Mesenchymal stem cell (in vitro differentiated cells and primary cell): ENCODE results near the gene GFER.
"Not testable (repeated sequence)": the region's sequence is repeated elsewhere in the genome, so short reads cannot be mapped to it uniquely, and the experiment has no call there.

Experiments
- DNase-seq: peaks from one replicate; pipeline ENCODE4 v3.0.0-alpha.2; 2013
- H2AFZ ChIP-seq: one replicate; pipeline ENCODE4 v1.6.1; 2013; ENCODE audit warnings: low read depth, mild to moderate bottlenecking, control low read depth, inconsistent platforms, low read length, moderate library complexity
- H2AK5ac ChIP-seq: 2 replicates; pipeline ENCODE4 v1.6.1; 2013; ENCODE audit warnings: low read length, moderate library complexity, mild to moderate bottlenecking, inconsistent platforms; ENCODE audit not compliant: severe bottlenecking
- H2BK120ac ChIP-seq: one replicate; pipeline ENCODE4 v1.6.1; 2013; ENCODE audit warnings: low read depth, mild to moderate bottlenecking, inconsistent platforms, low read length, moderate library complexity
- H2BK12ac ChIP-seq, 2 experiments: one replicate each; pipeline ENCODE4 v1.6.1; 2013; ENCODE audit warnings: inconsistent platforms in 2 of 2, low read length in 2 of 2, mild to moderate bottlenecking in 2 of 2, moderate library complexity in 2 of 2, control low read depth in 1 of 2
- H2BK15ac ChIP-seq: one replicate; pipeline ENCODE4 v1.6.1; 2013; ENCODE audit warnings: mild to moderate bottlenecking, low read depth, inconsistent platforms; ENCODE audit not compliant: poor library complexity, severe bottlenecking
- H2BK5ac ChIP-seq: 2 replicates; pipeline ENCODE4 v1.6.1; 2013; ENCODE audit warnings: low read depth, mild to moderate bottlenecking, low read length, control low read depth, inconsistent platforms; ENCODE audit not compliant: poor library complexity, severe bottlenecking
- H3K14ac ChIP-seq, 2 experiments: one replicate each; pipeline ENCODE4 v1.6.1; 2013; ENCODE audit warnings: inconsistent platforms in 2 of 2, low read length in 2 of 2, control low read depth in 1 of 2, mild to moderate bottlenecking in 1 of 2, moderate library complexity in 1 of 2
- H3K18ac ChIP-seq, 2 experiments: one replicate each; pipeline ENCODE4 v1.6.1; 2013; ENCODE audit warnings: inconsistent platforms in 2 of 2, low read length in 2 of 2, control low read depth in 1 of 2, low read depth in 1 of 2, mild to moderate bottlenecking in 1 of 2
- H3K23ac ChIP-seq, 2 experiments: one replicate each; pipeline ENCODE4 v1.6.1; 2013; ENCODE audit warnings: inconsistent platforms in 2 of 2, low read length in 2 of 2, mild to moderate bottlenecking in 2 of 2, moderate library complexity in 2 of 2, control low read depth in 1 of 2
- H3K27ac ChIP-seq: 2 replicates; pipeline ENCODE4 v1.5.1; 2013; ENCODE audit warnings: mild to moderate bottlenecking, moderate library complexity, low read length, control low read depth, inconsistent platforms; ENCODE audit not compliant: poor library complexity, severe bottlenecking
- H3K27me3 ChIP-seq, 2 experiments: 2 replicates each; pipeline versions ENCODE4 v1.6.1 to v1.7.0; 2013; ENCODE audit warnings: low read length in 2 of 2, mild to moderate bottlenecking in 2 of 2, moderate library complexity in 2 of 2, control low read depth in 1 of 2, inconsistent platforms in 1 of 2; ENCODE audit not compliant: control insufficient read depth in 1 of 2, insufficient read depth in 1 of 2
- H3K36me3 ChIP-seq, 2 experiments: 2 replicates each; pipeline versions ENCODE4 v1.6.1 to v1.7.0; 2013; ENCODE audit warnings: low read length in 2 of 2, control low read depth in 1 of 2, inconsistent platforms in 1 of 2, low read depth in 1 of 2, mild to moderate bottlenecking in 1 of 2; ENCODE audit not compliant: insufficient read depth in 2 of 2, control insufficient read depth in 1 of 2
- H3K4ac ChIP-seq, 2 experiments: one replicate each; pipeline ENCODE4 v1.6.1; 2013; ENCODE audit warnings: inconsistent platforms in 2 of 2, low read length in 2 of 2, mild to moderate bottlenecking in 2 of 2, moderate library complexity in 2 of 2, control low read depth in 1 of 2, low read depth in 1 of 2
- H3K4me1 ChIP-seq: 2 replicates; pipeline ENCODE4 v1.6.1; 2013; ENCODE audit warnings: low read depth, low read length, control low read depth; ENCODE audit not compliant: control insufficient read depth, insufficient read depth
- H3K4me2 ChIP-seq: 2 replicates; pipeline ENCODE4 v1.6.1; 2013; ENCODE audit warnings: low read length, mild to moderate bottlenecking, inconsistent platforms; ENCODE audit not compliant: poor library complexity, severe bottlenecking
- H3K4me3 ChIP-seq, 2 experiments: 2 replicates each; pipeline versions ENCODE4 v1.5.1 to v1.7.0; 2013; ENCODE audit warnings: low read length in 2 of 2, mild to moderate bottlenecking in 2 of 2, control low read depth in 1 of 2, low read depth in 1 of 2; ENCODE audit not compliant: insufficient read depth in 1 of 2
- H3K79me1 ChIP-seq: replicated peaks from 2 replicates; pipeline ENCODE4 v1.6.1; 2013; ENCODE audit warnings: mild to moderate bottlenecking, control low read depth, low read length, inconsistent platforms; ENCODE audit not compliant: poor library complexity, severe bottlenecking
- H3K9ac ChIP-seq: 2 replicates; pipeline ENCODE4 v1.7.0; 2013; ENCODE audit warnings: mild to moderate bottlenecking, low read length, moderate library complexity
- H3K9me3 ChIP-seq: 2 replicates; pipeline ENCODE4 v1.7.0; 2013; ENCODE audit warnings: mild to moderate bottlenecking, low read length; ENCODE audit not compliant: control insufficient read depth
- H4K8ac ChIP-seq: one replicate; pipeline ENCODE4 v1.6.1; 2013; ENCODE audit warnings: inconsistent platforms, mild to moderate bottlenecking, low read length, moderate library complexity
- H4K91ac ChIP-seq: one replicate; pipeline ENCODE4 v1.6.1; 2013; ENCODE audit warnings: mild to moderate bottlenecking, low read length, inconsistent platforms
- WGBS: methylation state at CpG from one replicate; pipeline ENCODE4 v1.1.7; 2013; ENCODE audit warnings: mixed read lengths; 5-methylcytosine and 5-hydroxymethylcytosine counted together

Gene GFER

GRCh38 chr16:1950047-1950446, 33.9 kb upstream of the GFER start:
- Histone ChIP-seq H3K23ac (no peak overlapping the region), H3K14ac (no peak overlapping the region), H2AK5ac (no peak overlapping the region), H3K27ac (no peak overlapping the region), H3K4me2 (no peak overlapping the region), H3K36me3 (no peaks in the 10 kb centered on the region), H2BK5ac (no peak overlapping the region), H3K9ac (no peak overlapping the region), H4K8ac (no peak overlapping the region), H2BK120ac (no peak overlapping the region), H2BK15ac (no peak overlapping the region), H3K9me3 (no peaks in the 10 kb centered on the region), H3K4me3 (no peak overlapping the region), H3K18ac (no peak overlapping the region), H3K27me3 (peaks cover 0 to 3% of the 10 kb centered on the region in 2 experiments), H3K4me1 (peaks cover 7% of the 10 kb centered on the region), H3K79me1 (no peaks in the 10 kb centered on the region), H4K91ac (no peak overlapping the region), H2BK12ac (no peak overlapping the region), H2AFZ (peak overlapping the region; percentile 36), H3K4ac (no peak overlapping the region)
- 87% methylated on average over 7 of the region's 7 CpGs for WGBS
- DNase-seq: no peak

GRCh38 chr16:1950559-1950958, 33.4 kb upstream of the GFER start:
- no peak overlapping the region for H2AK5ac ChIP-seq
- no peak overlapping the region for H2BK12ac ChIP-seq
- H2BK120ac ChIP-seq: no peak overlapping the region
- H2AFZ ChIP-seq: peak overlapping the region; percentile 36
- no peak overlapping the region for H3K27ac ChIP-seq
- H4K91ac ChIP-seq: no peak overlapping the region
- H3K27me3 ChIP-seq: peaks cover 0 to 3% of the 10 kb centered on the region in 2 experiments
- no peaks in the 10 kb centered on the region for H3K9me3 ChIP-seq
- no peak overlapping the region for H3K9ac ChIP-seq
- no peak overlapping the region for H3K14ac ChIP-seq
- no peak overlapping the region for H2BK15ac ChIP-seq
- H3K36me3 ChIP-seq: no peaks in the 10 kb centered on the region
- no peak overlapping the region for H3K4me3 ChIP-seq
- H3K4me2 ChIP-seq: no peak overlapping the region
- H2BK5ac ChIP-seq: no peak overlapping the region
- DNase-seq: no peak
- WGBS: 88% methylated on average over 19 of the region's 19 CpGs
- H3K79me1 ChIP-seq: no peaks in the 10 kb centered on the region
- no peak overlapping the region for H3K4ac ChIP-seq
- H3K18ac ChIP-seq: no peak overlapping the region
- H3K4me1 ChIP-seq: peaks cover 7% of the 10 kb centered on the region
- no peak overlapping the region for H4K8ac ChIP-seq
- H3K23ac ChIP-seq: no peak overlapping the region

GRCh38 chr16:1953734-1954133, 30.3 kb upstream of the GFER start:
- Histone ChIP-seq H3K23ac (no peak overlapping the region), H3K79me1 (no peaks in the 10 kb centered on the region), H3K27me3 (peaks cover 0 to 6% of the 10 kb centered on the region in 2 experiments), H3K14ac (peak overlapping the region in 1 of 2 experiments; percentile 3), H2BK15ac (no peak overlapping the region), H2BK12ac (no peak overlapping the region), H3K4ac (no peak overlapping the region), H2AK5ac (no peak overlapping the region), H2BK120ac (no peak overlapping the region), H3K18ac (no peak overlapping the region), H3K9ac (no peak overlapping the region), H3K36me3 (no peaks in the 10 kb centered on the region), H3K4me2 (no peak overlapping the region), H3K27ac (no peak overlapping the region), H4K91ac (no peak overlapping the region), H3K4me1 (peaks cover 10% of the 10 kb centered on the region), H2BK5ac (no peak overlapping the region), H2AFZ (no peak overlapping the region), H3K9me3 (no peaks in the 10 kb centered on the region), H3K4me3 (no peak overlapping the region), H4K8ac (no peak overlapping the region)
- 93% methylated on average over 22 of the region's 22 CpGs for WGBS
- DNase-seq: no peak

DNA sequence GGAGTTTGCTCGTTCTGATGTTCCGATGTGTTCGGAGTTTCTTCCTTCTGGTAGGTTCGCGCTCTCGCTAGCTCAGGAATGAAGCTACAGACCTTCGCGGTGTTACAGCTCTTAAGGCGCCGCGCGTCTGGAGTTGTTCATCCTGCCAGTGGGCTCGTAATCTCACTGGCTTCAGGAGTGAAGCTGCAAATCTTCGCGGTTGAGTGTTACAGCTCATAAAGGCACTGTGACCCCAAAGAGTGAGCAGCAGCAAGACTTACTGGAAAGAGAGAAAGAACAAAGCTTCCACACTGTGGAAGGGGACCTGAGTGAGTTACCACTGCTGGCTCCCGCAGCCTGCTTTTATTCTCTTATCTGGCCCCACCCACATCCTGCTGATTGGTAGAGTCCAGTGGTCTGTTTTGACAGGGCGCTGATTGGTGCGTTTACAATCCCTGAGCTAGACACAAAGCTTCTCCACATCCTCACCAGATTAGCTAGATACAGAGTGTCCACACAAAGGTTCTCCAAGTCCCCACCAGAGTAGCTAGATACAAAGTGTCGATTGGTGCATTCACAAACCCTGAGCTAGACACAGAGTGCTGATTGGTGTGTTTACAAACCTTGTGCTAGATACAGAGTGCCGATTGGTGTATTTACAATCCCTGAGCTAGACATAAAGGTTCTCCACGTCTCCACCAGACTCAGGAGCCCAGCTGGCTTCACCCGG, 26.4 kb upstream of the GFER start:
- H3K27me3 ChIP-seq, H3K23ac ChIP-seq, H2AFZ ChIP-seq, H3K14ac ChIP-seq, H3K4ac ChIP-seq, H3K4me2 ChIP-seq, H2BK120ac ChIP-seq, H3K27ac ChIP-seq, H3K79me1 ChIP-seq, H4K91ac ChIP-seq, H3K9ac ChIP-seq, H3K4me3 ChIP-seq, H2BK12ac ChIP-seq, H2BK15ac ChIP-seq, H3K9me3 ChIP-seq, DNase-seq, H2BK5ac ChIP-seq, H4K8ac ChIP-seq, H3K18ac ChIP-seq, H2AK5ac ChIP-seq: not testable (repeated sequence)
- WGBS: 94% methylated on average over 19 of the region's 22 CpGs
- peaks cover 25% of the 10 kb centered on the region for H3K4me1 ChIP-seq
- peaks cover 16 to 19% of the 10 kb centered on the region in 2 experiments for H3K36me3 ChIP-seq
